K562 (cell line): ENCODE data around the gene SYNJ2. TPM values are rescaled to one million over a fixed set of nuclear protein-coding genes. Genes with fewer than 3 reads are reported as not detected.

Experiments
- FOXJ2 ChIP-seq: fragments of 200-800 bp; sonication (Bioruptor generic); IDR thresholded peaks from 2 replicates; pipeline ENCODE4 v1.6.1; 2016; ENCODE audit warnings: missing genetic modification characterization, missing compliant biosample characterization
- HEY1 ChIP-seq: fragments of 250-450 bp; sonication (Bioruptor Pico); IDR thresholded peaks from 2 replicates; pipeline ENCODE4 v1.5.0; 2020; ENCODE audit warnings: mild to moderate bottlenecking, moderate library complexity, borderline replicate concordance
- KDM2B ChIP-seq: fragments of 250-450 bp; sonication (Bioruptor Pico); IDR thresholded peaks from 2 replicates; pipeline ENCODE4 v1.8.0; 2021; ENCODE audit warnings: mild to moderate bottlenecking, moderate library complexity
- KDM5B ChIP-seq: fragments of 200-600 bp; sonication (generic); IDR thresholded peaks from 2 replicates; pipeline ENCODE4 v1.6.1; 2012; ENCODE audit warnings: low read depth, mild to moderate bottlenecking, moderate library complexity, low read length, control low read depth, inconsistent platforms; ENCODE audit not compliant: insufficient replicate concordance
- NCOA4 ChIP-seq: fragments of 450-650 bp; IDR thresholded peaks from 2 replicates; pipeline ENCODE4 v1.6.1; 2018; ENCODE audit warnings: mild to moderate bottlenecking; ENCODE audit not compliant: partially characterized antibody
- PTBP1 ChIP-seq: fragments of 200-400 bp; formaldehyde crosslinking; IDR thresholded peaks from 2 replicates; pipeline ENCODE4 v1.6.1; 2017; ENCODE audit warnings: low read depth, low read length
- RCOR1 ChIP-seq, 2 experiments: IDR thresholded peaks; 2 replicates each; pipeline ENCODE4 v1.6.1; 2012; ENCODE audit warnings: low read depth in 2 of 2, low read length in 2 of 2, borderline replicate concordance in 1 of 2, improper control_type of control experiment in 1 of 2
- RUNX1 ChIP-seq: sonication (generic); IDR thresholded peaks from 2 replicates; pipeline ENCODE4 v1.6.1; 2016; ENCODE audit warnings: antibody characterized with exemption, low read depth
- SREBF2 ChIP-seq: sonication (generic); formaldehyde crosslinking; IDR thresholded peaks from 2 replicates; pipeline ENCODE4 v1.4.0; 2020; ENCODE audit warnings: mild to moderate bottlenecking, missing genetic modification reagents
- ZFP36 ChIP-seq: fragments of 150-350 bp; IDR thresholded peaks from 2 replicates; pipeline ENCODE4 v1.6.1; 2018; ENCODE audit warnings: low read length, low read depth; ENCODE audit not compliant: partially characterized antibody
- ZNF444 ChIP-seq: fragments of 250-450 bp; sonication (Bioruptor Pico); IDR thresholded peaks from 2 replicates; pipeline ENCODE4 v1.4.0; 2020; ENCODE audit warnings: mild to moderate bottlenecking, moderate library complexity
- ZNF586 ChIP-seq: fragments of 450-650 bp; formaldehyde crosslinking; conservative IDR thresholded peaks from 2 replicates; pipeline ENCODE4 v1.4.0; 2020; ENCODE audit warnings: mild to moderate bottlenecking, moderate library complexity
- ZZZ3 ChIP-seq: fragments of 450-650 bp; IDR thresholded peaks from 2 replicates; pipeline ENCODE4 v1.6.1; 2016; ENCODE audit warnings: antibody characterized with exemption, mild to moderate bottlenecking, moderate library complexity
- polyA plus RNA-seq, 8 experiments: library from polyadenylated mRNA; depleted of rRNA in 4 of 8; stranded (reverse) in 5 of 8; unstranded in 3 of 8; fragments of >200 nt; fragmentation: Nextera tagmentation in 2 of 8; fragmentation: Illumina TruSeq in 1 of 8; extraction: Ambion mirVana in 2 of 8; extraction: Trizol in 1 of 8; gene quantifications; 2 replicates each; pipeline versions ENCODE4 v1.2.1 to v1.2.3, GENCODE V29; 2011 to 2014; ENCODE audit warnings: inconsistent platforms in 1 of 8, missing spikeins in 1 of 8
- total RNA-seq, 7 experiments: library from RNA; depleted of rRNA in 6 of 7; stranded (reverse); fragments of >200 nt in 6 of 7; fragmentation: Illumina TruSeq in 2 of 7; extraction: Trizol in 2 of 7; gene quantifications; 2 replicates each; pipeline versions ENCODE4 v1.2.1 to v1.2.3, GENCODE V29; 2011 to 2021; ENCODE audit warnings: low replicate concordance in 1 of 7
- TF ChIP-seq, protein P1 (sequence below): sonication (generic); formaldehyde crosslinking; IDR thresholded peaks from 2 replicates; pipeline ENCODE4 v1.8.1; 2023; ENCODE audit warnings: mild to moderate bottlenecking, missing genetic modification reagents
- TF ChIP-seq, protein P2 (sequence below): sonication (generic); formaldehyde crosslinking; IDR thresholded peaks from 2 replicates; pipeline ENCODE4 v1.8.0; 2022; ENCODE audit warnings: missing genetic modification reagents, mild to moderate bottlenecking, borderline replicate concordance
- TF ChIP-seq, protein P3 (sequence below): fragments of 450-650 bp; IDR thresholded peaks from 2 replicates; pipeline ENCODE4 v1.6.1; 2017; ENCODE audit warnings: antibody characterized with exemption, mild to moderate bottlenecking
- TF ChIP-seq, protein P4 (sequence below), 2 experiments: IDR thresholded peaks; 2 replicates each; pipeline ENCODE4 v1.6.1; 2012; ENCODE audit warnings: improper control_type of control experiment in 2 of 2, low read depth in 2 of 2, low read length in 2 of 2, borderline replicate concordance in 1 of 2

SYNJ2 gene
- total and polyA plus RNA-seq, 9 of the 15 experiments (the other 6 are each of a cell fraction or from before 2014, with no cell fraction given) = 3.0 to 27.7 (median 17.8) TPM

DNA sequence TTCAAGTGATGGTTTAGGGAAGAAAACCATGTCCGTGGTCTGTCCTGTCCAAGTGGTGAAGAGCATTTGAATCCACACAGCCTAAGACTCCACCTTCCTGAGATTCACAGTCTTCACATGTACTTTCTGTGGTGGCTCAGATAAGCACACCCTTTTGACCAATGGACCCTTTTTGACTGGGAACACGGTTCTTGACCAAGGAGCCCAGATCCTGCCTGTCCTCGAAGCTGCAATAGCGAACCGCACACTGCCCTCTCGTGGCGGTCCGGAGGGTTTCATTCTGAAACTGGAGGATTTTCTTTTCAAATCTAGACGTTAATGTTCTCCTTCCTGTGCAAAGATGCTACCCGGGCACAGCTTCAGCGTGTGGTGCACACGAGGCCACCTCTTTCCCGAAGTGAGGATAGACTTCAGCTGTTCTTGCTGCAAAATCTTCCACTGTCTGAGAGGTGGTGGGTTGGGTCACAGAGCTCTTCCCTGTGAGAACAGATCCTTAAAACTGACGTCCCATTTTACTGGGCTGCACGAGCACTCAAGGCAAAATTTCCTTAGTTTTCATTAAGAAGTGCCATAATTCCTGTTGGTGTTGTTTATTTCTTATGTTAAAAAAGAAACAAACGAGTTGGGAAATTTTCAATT, 90.5 kb downstream of the SYNJ2 start (continued):
- TF ChIP-seq, protein P1, sequence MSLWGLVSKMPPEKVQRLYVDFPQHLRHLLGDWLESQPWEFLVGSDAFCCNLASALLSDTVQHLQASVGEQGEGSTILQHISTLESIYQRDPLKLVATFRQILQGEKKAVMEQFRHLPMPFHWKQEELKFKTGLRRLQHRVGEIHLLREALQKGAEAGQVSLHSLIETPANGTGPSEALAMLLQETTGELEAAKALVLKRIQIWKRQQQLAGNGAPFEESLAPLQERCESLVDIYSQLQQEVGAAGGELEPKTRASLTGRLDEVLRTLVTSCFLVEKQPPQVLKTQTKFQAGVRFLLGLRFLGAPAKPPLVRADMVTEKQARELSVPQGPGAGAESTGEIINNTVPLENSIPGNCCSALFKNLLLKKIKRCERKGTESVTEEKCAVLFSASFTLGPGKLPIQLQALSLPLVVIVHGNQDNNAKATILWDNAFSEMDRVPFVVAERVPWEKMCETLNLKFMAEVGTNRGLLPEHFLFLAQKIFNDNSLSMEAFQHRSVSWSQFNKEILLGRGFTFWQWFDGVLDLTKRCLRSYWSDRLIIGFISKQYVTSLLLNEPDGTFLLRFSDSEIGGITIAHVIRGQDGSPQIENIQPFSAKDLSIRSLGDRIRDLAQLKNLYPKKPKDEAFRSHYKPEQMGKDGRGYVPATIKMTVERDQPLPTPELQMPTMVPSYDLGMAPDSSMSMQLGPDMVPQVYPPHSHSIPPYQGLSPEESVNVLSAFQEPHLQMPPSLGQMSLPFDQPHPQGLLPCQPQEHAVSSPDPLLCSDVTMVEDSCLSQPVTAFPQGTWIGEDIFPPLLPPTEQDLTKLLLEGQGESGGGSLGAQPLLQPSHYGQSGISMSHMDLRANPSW (CRISPR knock-in tag) = no peak
- TF ChIP-seq KDM5B = no peak
- no peak for TF ChIP-seq FOXJ2
- TF ChIP-seq RCOR1 (IDR thresholded peaks at IDR 0.05; ENCODE audit: borderline replicate concordance in 1 of 2, low read depth in 2 of 2, low read length in 2 of 2) = peak in 1 of 2 experiments; percentile 48; a peak in 1 of 4 replicates
- TF ChIP-seq, protein P2, sequence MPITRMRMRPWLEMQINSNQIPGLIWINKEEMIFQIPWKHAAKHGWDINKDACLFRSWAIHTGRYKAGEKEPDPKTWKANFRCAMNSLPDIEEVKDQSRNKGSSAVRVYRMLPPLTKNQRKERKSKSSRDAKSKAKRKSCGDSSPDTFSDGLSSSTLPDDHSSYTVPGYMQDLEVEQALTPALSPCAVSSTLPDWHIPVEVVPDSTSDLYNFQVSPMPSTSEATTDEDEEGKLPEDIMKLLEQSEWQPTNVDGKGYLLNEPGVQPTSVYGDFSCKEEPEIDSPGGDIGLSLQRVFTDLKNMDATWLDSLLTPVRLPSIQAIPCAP (CRISPR knock-in tag) = no peak
- TF ChIP-seq, protein P3, sequence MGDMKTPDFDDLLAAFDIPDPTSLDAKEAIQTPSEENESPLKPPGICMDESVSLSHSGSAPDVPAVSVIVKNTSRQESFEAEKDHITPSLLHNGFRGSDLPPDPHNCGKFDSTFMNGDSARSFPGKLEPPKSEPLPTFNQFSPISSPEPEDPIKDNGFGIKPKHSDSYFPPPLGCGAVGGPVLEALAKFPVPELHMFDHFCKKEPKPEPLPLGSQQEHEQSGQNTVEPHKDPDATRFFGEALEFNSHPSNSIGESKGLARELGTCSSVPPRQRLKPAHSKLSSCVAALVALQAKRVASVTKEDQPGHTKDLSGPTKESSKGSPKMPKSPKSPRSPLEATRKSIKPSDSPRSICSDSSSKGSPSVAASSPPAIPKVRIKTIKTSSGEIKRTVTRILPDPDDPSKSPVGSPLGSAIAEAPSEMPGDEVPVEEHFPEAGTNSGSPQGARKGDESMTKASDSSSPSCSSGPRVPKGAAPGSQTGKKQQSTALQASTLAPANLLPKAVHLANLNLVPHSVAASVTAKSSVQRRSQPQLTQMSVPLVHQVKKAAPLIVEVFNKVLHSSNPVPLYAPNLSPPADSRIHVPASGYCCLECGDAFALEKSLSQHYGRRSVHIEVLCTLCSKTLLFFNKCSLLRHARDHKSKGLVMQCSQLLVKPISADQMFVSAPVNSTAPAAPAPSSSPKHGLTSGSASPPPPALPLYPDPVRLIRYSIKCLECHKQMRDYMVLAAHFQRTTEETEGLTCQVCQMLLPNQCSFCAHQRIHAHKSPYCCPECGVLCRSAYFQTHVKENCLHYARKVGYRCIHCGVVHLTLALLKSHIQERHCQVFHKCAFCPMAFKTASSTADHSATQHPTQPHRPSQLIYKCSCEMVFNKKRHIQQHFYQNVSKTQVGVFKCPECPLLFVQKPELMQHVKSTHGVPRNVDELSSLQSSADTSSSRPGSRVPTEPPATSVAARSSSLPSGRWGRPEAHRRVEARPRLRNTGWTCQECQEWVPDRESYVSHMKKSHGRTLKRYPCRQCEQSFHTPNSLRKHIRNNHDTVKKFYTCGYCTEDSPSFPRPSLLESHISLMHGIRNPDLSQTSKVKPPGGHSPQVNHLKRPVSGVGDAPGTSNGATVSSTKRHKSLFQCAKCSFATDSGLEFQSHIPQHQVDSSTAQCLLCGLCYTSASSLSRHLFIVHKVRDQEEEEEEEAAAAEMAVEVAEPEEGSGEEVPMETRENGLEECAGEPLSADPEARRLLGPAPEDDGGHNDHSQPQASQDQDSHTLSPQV = peak; percentile 47
- TF ChIP-seq ZFP36 = no peak
- no peak for TF ChIP-seq HEY1 (CRISPR knock-in tag)
- TF ChIP-seq, protein P4, sequence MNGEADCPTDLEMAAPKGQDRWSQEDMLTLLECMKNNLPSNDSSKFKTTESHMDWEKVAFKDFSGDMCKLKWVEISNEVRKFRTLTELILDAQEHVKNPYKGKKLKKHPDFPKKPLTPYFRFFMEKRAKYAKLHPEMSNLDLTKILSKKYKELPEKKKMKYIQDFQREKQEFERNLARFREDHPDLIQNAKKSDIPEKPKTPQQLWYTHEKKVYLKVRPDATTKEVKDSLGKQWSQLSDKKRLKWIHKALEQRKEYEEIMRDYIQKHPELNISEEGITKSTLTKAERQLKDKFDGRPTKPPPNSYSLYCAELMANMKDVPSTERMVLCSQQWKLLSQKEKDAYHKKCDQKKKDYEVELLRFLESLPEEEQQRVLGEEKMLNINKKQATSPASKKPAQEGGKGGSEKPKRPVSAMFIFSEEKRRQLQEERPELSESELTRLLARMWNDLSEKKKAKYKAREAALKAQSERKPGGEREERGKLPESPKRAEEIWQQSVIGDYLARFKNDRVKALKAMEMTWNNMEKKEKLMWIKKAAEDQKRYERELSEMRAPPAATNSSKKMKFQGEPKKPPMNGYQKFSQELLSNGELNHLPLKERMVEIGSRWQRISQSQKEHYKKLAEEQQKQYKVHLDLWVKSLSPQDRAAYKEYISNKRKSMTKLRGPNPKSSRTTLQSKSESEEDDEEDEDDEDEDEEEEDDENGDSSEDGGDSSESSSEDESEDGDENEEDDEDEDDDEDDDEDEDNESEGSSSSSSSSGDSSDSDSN (IDR thresholded peaks at IDR 0.05; ENCODE audit: borderline replicate concordance in 1 of 2, low read depth in 2 of 2, low read length in 2 of 2) = no peak
- TF ChIP-seq ZZZ3 = peak; percentile 71; the same call in 1 of the 2 replicates
- no peak for TF ChIP-seq ZNF444
- no peak for TF ChIP-seq PTBP1
- TF ChIP-seq SREBF2 (CRISPR knock-in tag) = no peak
- no peak for TF ChIP-seq NCOA4
- no peak for TF ChIP-seq KDM2B
- no peak for TF ChIP-seq ZNF586 (CRISPR knock-in tag)
- no peak for TF ChIP-seq RUNX1
